ENCODE results near the gene INSM1. TPM values are rescaled to one million over a fixed set of nuclear protein-coding genes. Genes with fewer than 3 reads are reported as not detected.

Gene INSM1
- total RNA-seq, 1 experiment from 2014 or later = not detected

GRCh38 chr20:20391115-20391514, 23.2 kb downstream of the INSM1 start:
- Histone ChIP-seq H3K4me2 (ENCODE audit: low read depth, low read length, poor library complexity, severe bottlenecking) (no peak overlapping the region), H3K27ac (ENCODE audit: low read length) (no peak overlapping the region), H3K79me2 (ENCODE audit: low read length) (no peaks in the 10 kb centered on the region), H4K20me1 (ENCODE audit: insufficient read depth, low read depth, low read length) (no peaks in the 10 kb centered on the region), H2AFZ (ENCODE audit: low read length) (no peak overlapping the region), H3K9me2 (replicated peaks; ENCODE audit: insufficient read depth, low read length) (no peaks in the 10 kb centered on the region), H3K27me3 (ENCODE audit: low read length) (no peaks in the 10 kb centered on the region), H3K4me1 (ENCODE audit: low read length) (no peaks in the 10 kb centered on the region), H3K36me3 (ENCODE audit: insufficient read depth, low read length) (no peaks in the 10 kb centered on the region), H3K9me3 (ENCODE audit: low read length) (no peaks in the 10 kb centered on the region), H3K4me3 (ENCODE audit: low read length) (no peak overlapping the region), H3K9ac (ENCODE audit: low read length) (no peak overlapping the region)
- DNase-seq = no peak

GRCh38 chr20:20391766-20392165, 23.9 kb downstream of the INSM1 start:
- Histone ChIP-seq H3K9me3 (ENCODE audit: low read length) (no peaks in the 10 kb centered on the region), H3K27me3 (ENCODE audit: low read length) (no peaks in the 10 kb centered on the region), H3K4me3 (ENCODE audit: low read length) (no peak overlapping the region), H3K9me2 (replicated peaks; ENCODE audit: insufficient read depth, low read length) (no peaks in the 10 kb centered on the region), H3K9ac (ENCODE audit: low read length) (no peak overlapping the region), H3K36me3 (ENCODE audit: insufficient read depth, low read length) (no peaks in the 10 kb centered on the region), H3K27ac (ENCODE audit: low read length) (no peak overlapping the region), H4K20me1 (ENCODE audit: insufficient read depth, low read depth, low read length) (no peaks in the 10 kb centered on the region), H3K4me1 (ENCODE audit: low read length) (no peaks in the 10 kb centered on the region), H3K79me2 (ENCODE audit: low read length) (no peaks in the 10 kb centered on the region), H3K4me2 (ENCODE audit: low read depth, low read length, poor library complexity, severe bottlenecking) (no peak overlapping the region), H2AFZ (ENCODE audit: low read length) (no peak overlapping the region)
- DNase-seq = no peak

GRCh38 chr20:20393207-20394120, 25.6 kb downstream of the INSM1 start:
- H3K27me3 ChIP-seq (ENCODE audit: low read length) = no peaks in the 10 kb centered on the region
- H3K4me1 ChIP-seq (ENCODE audit: low read length) = no peaks in the 10 kb centered on the region
- no peaks in the 10 kb centered on the region for H3K79me2 ChIP-seq (ENCODE audit: low read length)
- H3K36me3 ChIP-seq (ENCODE audit: insufficient read depth, low read length) = no peaks in the 10 kb centered on the region
- H3K27ac ChIP-seq (ENCODE audit: low read length) = no peak overlapping the region
- H3K4me2 ChIP-seq (ENCODE audit: low read depth, low read length, poor library complexity, severe bottlenecking) = no peak overlapping the region
- no peak overlapping the region for H3K9ac ChIP-seq (ENCODE audit: low read length)
- DNase-seq = no peak
- H3K4me3 ChIP-seq (ENCODE audit: low read length) = no peak overlapping the region
- no peak overlapping the region for H2AFZ ChIP-seq (ENCODE audit: low read length)
- no peaks in the 10 kb centered on the region for H4K20me1 ChIP-seq (ENCODE audit: insufficient read depth, low read depth, low read length)
- no peaks in the 10 kb centered on the region for H3K9me2 ChIP-seq (replicated peaks; ENCODE audit: insufficient read depth, low read length)
- no peaks in the 10 kb centered on the region for H3K9me3 ChIP-seq (ENCODE audit: low read length)

GRCh38 chr20:20395087-20395486, 27.2 kb downstream of the INSM1 start:
- Histone ChIP-seq H3K4me1 (ENCODE audit: low read length) (no peaks in the 10 kb centered on the region), H3K9ac (ENCODE audit: low read length) (no peak overlapping the region), H3K4me3 (ENCODE audit: low read length) (no peak overlapping the region), H2AFZ (ENCODE audit: low read length) (no peak overlapping the region), H3K27ac (ENCODE audit: low read length) (no peak overlapping the region), H3K9me3 (ENCODE audit: low read length) (no peaks in the 10 kb centered on the region), H4K20me1 (ENCODE audit: insufficient read depth, low read depth, low read length) (no peaks in the 10 kb centered on the region), H3K4me2 (ENCODE audit: low read depth, low read length, poor library complexity, severe bottlenecking) (no peak overlapping the region), H3K79me2 (ENCODE audit: low read length) (no peaks in the 10 kb centered on the region), H3K9me2 (replicated peaks; ENCODE audit: insufficient read depth, low read length) (no peaks in the 10 kb centered on the region), H3K27me3 (ENCODE audit: low read length) (no peaks in the 10 kb centered on the region), H3K36me3 (ENCODE audit: insufficient read depth, low read length) (no peaks in the 10 kb centered on the region)
- DNase-seq = no peak

GRCh38 chr20:20395903-20396568, 28.1 kb downstream of the INSM1 start:
- H3K4me3 ChIP-seq (ENCODE audit: low read length) = no peak overlapping the region
- H3K9me3 ChIP-seq (ENCODE audit: low read length) = no peaks in the 10 kb centered on the region
- no peaks in the 10 kb centered on the region for H3K79me2 ChIP-seq (ENCODE audit: low read length)
- no peak overlapping the region for H3K27ac ChIP-seq (ENCODE audit: low read length)
- H3K36me3 ChIP-seq (ENCODE audit: insufficient read depth, low read length) = no peaks in the 10 kb centered on the region
- DNase-seq = no peak
- H3K9ac ChIP-seq (ENCODE audit: low read length) = no peak overlapping the region
- no peaks in the 10 kb centered on the region for H4K20me1 ChIP-seq (ENCODE audit: insufficient read depth, low read depth, low read length)
- no peak overlapping the region for H3K4me2 ChIP-seq (ENCODE audit: low read depth, low read length, poor library complexity, severe bottlenecking)
- no peaks in the 10 kb centered on the region for H3K4me1 ChIP-seq (ENCODE audit: low read length)
- no peak overlapping the region for H2AFZ ChIP-seq (ENCODE audit: low read length)
- H3K27me3 ChIP-seq (ENCODE audit: low read length) = no peaks in the 10 kb centered on the region
- no peaks in the 10 kb centered on the region for H3K9me2 ChIP-seq (replicated peaks; ENCODE audit: insufficient read depth, low read length)

- Histone ChIP-seq H3K27ac (ENCODE audit: low read length) (no peak overlapping the region), H3K27me3 (ENCODE audit: low read length) (no peaks in the 10 kb centered on the region), H3K9me3 (ENCODE audit: low read length) (no peaks in the 10 kb centered on the region), H3K4me3 (ENCODE audit: low read length) (no peak overlapping the region), H3K36me3 (ENCODE audit: insufficient read depth, low read length) (no peaks in the 10 kb centered on the region), H3K79me2 (ENCODE audit: low read length) (no peaks in the 10 kb centered on the region), H3K9ac (ENCODE audit: low read length) (no peak overlapping the region), H3K9me2 (replicated peaks; ENCODE audit: insufficient read depth, low read length) (no peaks in the 10 kb centered on the region), H2AFZ (ENCODE audit: low read length) (no peak overlapping the region), H4K20me1 (ENCODE audit: insufficient read depth, low read depth, low read length) (no peaks in the 10 kb centered on the region), H3K4me1 (ENCODE audit: low read length) (no peaks in the 10 kb centered on the region), H3K4me2 (ENCODE audit: low read depth, low read length, poor library complexity, severe bottlenecking) (no peak overlapping the region)
- DNase-seq = no peak
Measured at GRCh38 chr20:20396794-20397193, 28.9 kb downstream of the INSM1 start.

GRCh38 chr20:20398123-20398522, 30.2 kb downstream of the INSM1 start:
- H3K9me3 ChIP-seq (ENCODE audit: low read length) = no peaks in the 10 kb centered on the region
- H3K79me2 ChIP-seq (ENCODE audit: low read length) = no peaks in the 10 kb centered on the region
- no peaks in the 10 kb centered on the region for H4K20me1 ChIP-seq (ENCODE audit: insufficient read depth, low read depth, low read length)
- H3K27me3 ChIP-seq (ENCODE audit: low read length) = no peaks in the 10 kb centered on the region
- H3K4me1 ChIP-seq (ENCODE audit: low read length) = no peaks in the 10 kb centered on the region
- no peaks in the 10 kb centered on the region for H3K36me3 ChIP-seq (ENCODE audit: insufficient read depth, low read length)
- DNase-seq = no peak
- no peak overlapping the region for H3K9ac ChIP-seq (ENCODE audit: low read length)
- H3K9me2 ChIP-seq (replicated peaks; ENCODE audit: insufficient read depth, low read length) = no peaks in the 10 kb centered on the region
- H3K27ac ChIP-seq (ENCODE audit: low read length) = no peak overlapping the region
- H3K4me2 ChIP-seq (ENCODE audit: low read depth, low read length, poor library complexity, severe bottlenecking) = no peak overlapping the region
- no peak overlapping the region for H2AFZ ChIP-seq (ENCODE audit: low read length)
- no peak overlapping the region for H3K4me3 ChIP-seq (ENCODE audit: low read length)
